COLO829 (cell line): ENCODE results near the gene NEBL.

Experiments used
- DNase-seq: peaks from one replicate; pipeline ENCODE4 v3.0.0; 2012; ENCODE audit warnings: low spot score

NEBL gene

DNA sequence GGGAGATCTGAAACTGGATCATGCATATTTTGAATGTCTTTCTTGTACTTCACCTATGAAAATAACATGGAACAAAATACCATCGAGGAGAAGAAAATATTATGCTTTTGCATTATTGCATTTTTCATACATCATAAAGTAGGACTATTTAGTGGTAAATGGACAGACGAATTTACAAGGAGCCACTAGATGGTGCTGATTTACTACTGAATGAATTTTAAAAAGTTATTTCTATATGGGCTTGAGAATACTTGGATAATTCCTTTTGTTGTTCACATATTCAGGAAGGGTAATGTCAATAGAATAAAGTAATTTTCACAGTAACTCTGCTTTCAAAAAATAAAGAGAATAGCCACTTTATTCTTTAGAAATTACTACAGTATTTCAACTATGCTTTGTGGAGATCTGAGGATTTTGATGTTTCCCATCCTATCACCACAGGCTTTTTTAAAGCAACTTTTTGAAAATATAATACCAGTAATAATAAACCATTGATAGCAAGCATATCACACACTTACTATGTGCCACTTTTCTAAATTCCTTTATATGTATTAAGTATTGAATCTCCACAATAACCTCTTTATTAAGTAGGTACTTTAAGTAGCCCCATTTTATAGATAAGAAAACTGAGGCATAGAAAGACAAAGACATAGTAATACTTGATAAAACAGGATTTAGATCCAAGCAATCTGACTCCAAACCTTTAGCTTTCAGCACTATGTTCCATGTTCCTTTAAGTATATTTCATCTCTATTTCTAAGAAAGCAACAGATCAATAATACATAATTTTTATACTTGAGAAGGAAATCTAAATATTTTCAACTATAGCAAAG is 38.6 kb downstream of the NEBL start:
- no peak for DNase-seq

GRCh38 chr10:20856484-20856883 is 40.6 kb downstream of the NEBL start:
- DNase-seq: no peak

DNA sequence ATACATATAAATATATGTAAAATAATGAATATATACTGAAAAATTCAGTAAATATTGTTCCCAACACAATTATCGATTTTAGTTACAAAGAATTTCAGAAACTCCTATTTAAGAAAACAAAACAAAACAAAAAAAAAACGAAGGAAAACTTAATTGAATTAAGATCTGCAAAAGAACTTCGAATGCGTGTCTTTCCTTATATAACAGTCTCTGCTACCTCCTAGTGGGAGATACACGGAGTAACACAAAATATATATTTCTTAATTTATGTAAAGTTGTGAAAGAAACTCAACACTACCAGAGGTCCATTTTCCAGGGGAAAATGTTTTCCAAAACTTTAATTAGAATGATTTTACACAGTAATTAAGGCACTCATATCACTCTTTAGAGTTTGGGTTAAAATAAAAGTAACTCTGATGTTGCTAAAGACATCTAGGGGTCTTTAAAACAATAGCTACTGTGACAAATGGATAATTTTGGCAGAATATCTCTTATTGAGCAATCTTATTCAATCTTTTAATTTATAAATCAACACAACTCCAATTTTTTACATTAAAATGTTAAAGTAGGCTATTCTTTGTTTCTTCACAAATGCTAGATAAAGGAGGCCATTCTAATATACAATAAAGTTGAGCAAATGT is 41.6 kb downstream of the NEBL start:
- DNase-seq: no peak

- no peak for DNase-seq
Measured at GRCh38 chr10:20853276-20853675, 43.8 kb downstream of the NEBL start.

DNA sequence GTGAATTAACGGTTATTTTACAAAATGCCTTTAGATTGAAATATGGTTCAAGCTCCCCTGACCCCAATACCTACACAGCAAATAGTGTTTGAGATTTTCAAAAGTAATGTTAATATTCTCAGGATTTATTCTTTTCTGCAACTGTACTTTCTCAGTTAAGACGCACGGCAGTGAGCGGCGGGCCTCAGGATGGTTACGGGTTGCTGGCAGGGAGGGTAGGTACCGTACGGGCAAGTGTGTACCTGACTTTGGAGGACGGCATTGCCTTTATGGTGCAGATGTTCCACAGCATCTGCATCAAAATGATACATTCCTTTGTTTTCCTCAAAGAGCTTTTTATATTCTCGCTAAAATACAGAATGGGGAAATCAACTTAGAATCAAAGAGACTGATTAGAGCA is 44.8 kb downstream of the NEBL start:
- DNase-seq: no peak

GRCh38 chr10:20847512-20847911 is 49.6 kb downstream of the NEBL start:
- DNase-seq: no peak

GRCh38 chr10:20846263-20846662 is 50.8 kb downstream of the NEBL start:
- DNase-seq: no peak

- DNase-seq: no peak
Measured at GRCh38 chr10:20841419-20841818, 55.7 kb downstream of the NEBL start.

DNA sequence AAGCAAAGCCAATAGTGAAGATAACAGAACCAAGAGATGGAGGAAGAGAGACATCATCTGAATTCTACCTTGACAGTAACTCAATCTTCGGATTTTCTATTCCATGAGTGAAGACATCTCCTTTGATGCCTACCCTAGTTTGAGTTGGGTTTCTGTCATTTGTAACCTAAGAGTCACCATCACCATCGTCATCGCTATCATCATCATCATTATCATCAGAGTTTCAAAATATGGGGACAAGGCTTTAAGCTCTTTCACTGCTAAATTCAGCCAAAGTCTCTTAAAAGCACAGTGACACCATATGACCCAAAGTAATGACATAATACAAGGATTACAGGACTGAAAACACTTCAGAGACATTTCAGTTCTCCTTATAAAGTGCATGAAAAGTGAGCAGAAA is 57.2 kb downstream of the NEBL start:
- DNase-seq: no peak

- DNase-seq: no peak
Measured at GRCh38 chr10:20839141-20839540, 58.0 kb downstream of the NEBL start.

DNA sequence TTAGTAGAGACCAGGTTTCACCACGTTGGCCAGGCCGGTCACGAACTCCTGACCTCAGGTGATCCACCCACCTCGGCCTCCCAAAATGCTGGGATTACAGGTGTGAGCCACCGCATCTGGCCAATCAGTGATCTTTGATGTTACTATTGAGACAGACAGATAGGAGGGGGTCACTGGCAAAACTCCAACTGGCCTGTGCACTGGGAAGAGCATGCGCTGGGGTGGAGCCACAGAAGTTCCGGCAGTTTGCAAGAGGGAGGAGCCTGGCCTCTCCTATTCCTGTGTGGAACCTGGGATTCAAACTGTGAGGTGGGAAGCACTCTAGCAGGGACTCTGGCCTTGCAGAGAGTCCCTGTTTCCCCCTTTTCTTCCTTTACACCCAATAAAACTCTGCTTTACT is 60.7 kb downstream of the NEBL start:
- no peak for DNase-seq

DNA sequence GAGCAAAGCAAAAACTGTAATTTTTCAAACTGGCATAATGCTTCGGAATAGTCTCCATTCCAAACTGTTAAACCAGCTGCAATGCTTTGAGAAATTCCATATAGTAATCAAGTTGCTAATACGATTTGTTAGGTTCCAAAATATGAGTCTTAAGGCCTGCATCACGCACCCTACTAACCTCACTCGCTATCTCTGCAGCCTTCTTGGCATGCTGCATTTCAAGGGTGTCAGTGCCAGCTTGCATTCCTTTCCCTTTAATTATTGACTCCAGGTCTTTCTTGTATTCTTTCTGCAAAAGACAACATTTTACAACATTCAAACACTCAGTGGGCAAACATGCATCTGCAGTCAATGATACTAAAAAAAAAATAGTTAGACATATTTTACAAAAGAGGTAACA is 61.8 kb downstream of the NEBL start:
- no peak for DNase-seq

GRCh38 chr10:20834825-20835224 is 62.3 kb downstream of the NEBL start:
- DNase-seq: no peak

GRCh38 chr10:20822825-20823224 is 74.3 kb downstream of the NEBL start:
- DNase-seq: no peak

DNA sequence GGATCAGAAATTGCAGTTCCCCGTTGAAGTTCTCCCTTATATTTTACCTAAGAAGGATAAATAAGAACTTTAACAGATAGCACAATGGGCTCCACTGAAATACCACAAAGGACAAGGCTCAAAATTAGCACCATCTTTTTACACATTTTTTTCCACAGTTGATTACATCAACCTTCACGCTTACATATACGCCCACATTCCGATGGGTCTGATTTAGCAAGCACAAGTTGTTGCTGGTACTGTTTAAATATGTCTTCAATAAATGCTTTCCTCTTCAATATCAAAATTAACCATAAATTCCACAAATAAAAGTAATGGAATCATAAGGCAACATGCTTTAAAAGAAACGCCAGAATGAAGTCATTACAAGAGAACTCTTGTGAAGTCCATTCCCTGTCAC is 79.5 kb downstream of the NEBL start:
- DNase-seq: no peak

GRCh38 chr10:20817116-20817515 is 80.0 kb downstream of the NEBL start:
- DNase-seq: no peak

DNA sequence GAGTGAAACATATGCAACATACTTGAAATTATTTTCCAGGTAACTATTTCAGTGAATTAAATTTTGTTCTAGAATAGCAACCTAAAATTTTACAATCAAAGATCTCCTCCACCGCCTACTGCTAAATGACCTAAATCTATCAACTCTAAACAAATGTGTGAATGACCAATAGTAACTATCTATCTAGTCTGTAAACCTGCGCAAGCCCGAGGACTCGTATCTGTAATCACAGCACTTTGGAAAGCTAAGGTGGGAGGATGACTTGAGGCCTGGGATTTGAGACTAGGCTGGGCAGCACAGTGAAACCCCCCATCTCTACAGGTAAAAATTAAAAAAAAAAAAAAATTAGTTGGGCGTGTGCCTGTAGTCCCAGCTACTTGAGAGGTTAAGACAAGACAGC is 83.0 kb downstream of the NEBL start:
- DNase-seq: no peak

DNA sequence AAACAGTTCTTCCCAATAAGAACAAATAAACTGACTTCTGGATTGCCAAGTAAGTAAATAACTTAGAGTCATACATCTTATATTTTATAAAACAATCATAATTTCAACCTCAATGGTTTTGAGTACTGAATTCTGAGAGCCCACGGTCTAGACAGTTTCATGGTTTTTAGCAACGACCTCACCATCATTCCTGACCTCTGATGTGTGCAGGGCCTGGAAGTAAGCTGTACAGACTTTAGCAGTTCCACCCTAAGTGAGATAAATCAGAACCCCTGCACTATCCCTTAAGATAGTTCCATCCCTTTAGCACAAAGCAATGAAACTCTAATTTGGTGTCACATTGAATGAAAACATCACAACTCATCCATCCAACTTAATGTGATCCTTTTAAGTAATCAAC is 86.0 kb downstream of the NEBL start:
- DNase-seq: no peak

DNA sequence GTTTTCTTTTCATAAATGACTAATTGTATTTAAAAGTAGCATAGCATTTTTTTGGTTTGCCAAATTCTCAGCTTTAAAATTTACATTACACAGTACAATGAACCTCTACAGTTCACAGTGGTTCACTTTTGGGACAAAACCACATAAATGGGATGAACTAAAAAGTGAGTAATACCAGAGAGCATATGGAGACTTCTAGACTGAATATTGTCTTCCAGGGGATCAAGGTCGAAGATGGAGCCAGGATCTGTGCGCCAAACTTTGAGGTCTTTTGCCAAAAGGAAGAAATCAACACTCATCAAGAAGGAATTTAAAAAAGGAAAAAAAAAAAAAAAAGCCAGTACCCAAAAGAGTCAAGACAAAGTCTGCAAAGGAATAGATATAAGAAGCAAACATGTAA is 87.5 kb downstream of the NEBL start:
- no peak for DNase-seq

DNA sequence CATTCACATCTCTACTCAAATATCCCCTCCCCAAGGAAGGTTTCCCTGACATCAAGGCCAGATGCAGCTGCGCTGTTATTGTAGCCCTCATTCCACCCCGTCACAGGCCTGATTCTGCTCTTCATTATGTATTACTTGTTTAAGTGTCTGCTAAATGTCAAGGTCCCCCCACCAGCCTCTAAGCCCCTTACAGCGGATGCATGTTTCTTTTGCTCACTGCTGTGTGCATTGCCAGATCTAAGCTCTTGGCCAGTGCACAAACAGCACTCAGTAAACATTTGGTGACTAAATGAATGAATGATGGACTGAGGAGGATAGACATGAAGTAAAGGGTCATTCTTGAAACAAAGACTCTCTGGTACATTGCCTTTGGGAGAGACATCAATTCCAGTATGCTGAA is 90.6 kb downstream of the NEBL start:
- no peak for DNase-seq

GRCh38 chr10:20797290-20797689 is 99.8 kb downstream of the NEBL start:
- no peak for DNase-seq

GRCh38 chr10:20795391-20795790 is 101.7 kb downstream of the NEBL start:
- DNase-seq: no peak

DNA sequence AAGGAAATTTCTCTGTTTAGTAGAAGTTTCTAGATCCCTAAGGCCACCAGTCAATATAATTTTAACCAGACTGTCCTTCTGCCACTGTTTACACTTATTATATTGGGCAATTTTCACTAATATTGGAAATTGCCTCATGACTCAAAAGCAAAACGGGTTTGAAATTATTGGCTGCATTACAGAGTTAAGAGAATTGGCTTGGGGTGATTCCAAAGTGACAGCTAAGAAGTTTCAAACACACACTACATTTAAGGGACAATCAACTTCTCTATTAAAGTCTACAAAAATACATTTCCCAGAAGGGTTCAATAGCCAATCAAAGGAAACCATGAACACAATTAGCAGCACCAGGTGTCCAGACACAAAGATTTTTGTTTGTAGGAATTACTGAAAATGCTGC is 111.9 kb downstream of the NEBL start:
- no peak for DNase-seq
